Lower leg skin (tissue), 3 donors: Measurements from ENCODE around the gene SMIM10.

Source experiments
- CTCF ChIP-seq, 3 donors: fragments of 450-650 bp; IDR thresholded peaks; one replicate each; pipeline ENCODE4 v1.5.1; 2016; ENCODE audit warnings: antibody characterized with exemption in 3 of 3, mild to moderate bottlenecking in 3 of 3, moderate library complexity in 2 of 3
- POLR2A ChIP-seq, 2 donors: fragments of 450-650 bp; IDR thresholded peaks; one replicate each; pipeline ENCODE4 v1.6.1; 2016 to 2017; ENCODE audit warnings: antibody characterized with exemption in 2 of 2, mild to moderate bottlenecking in 1 of 2, moderate library complexity in 1 of 2

- TF ChIP-seq CTCF (IDR thresholded peaks at IDR 0.05) = no peak
- no peak for TF ChIP-seq POLR2A (IDR thresholded peaks at IDR 0.05)
Observed at GRCh38 chrX:134949271-134949670, 41.5 kb upstream of the SMIM10 start.
